Heart left ventricle (tissue), 16 donors: ENCODE data around the gene RSKR. TPM values are rescaled to one million over a fixed set of nuclear protein-coding genes. Genes with fewer than 3 reads are reported as not detected.

ENCODE experiments used
- ATAC-seq, 4 donors: fragments of 200-7000 bp; cut with Tn5 transposase; one replicate each; pipeline ENCODE4 v1.9.1; 2020 to 2022; ENCODE audit warnings: moderate library complexity in 4 of 4, mild to moderate bottlenecking in 3 of 4, moderate number of reproducible peaks in 1 of 4
- DNase-seq, 5 donors: peaks; one replicate each; pipeline ENCODE4 v3.0.0-alpha.2; 2020
- H3K27ac ChIP-seq, 12 donors: fragments of 200-600 bp; sonication (generic) in 4 of 12; one replicate each; pipeline versions ENCODE4 v1.5.0 to v1.8.0; 2016 to 2022; ENCODE audit warnings: mild to moderate bottlenecking in 2 of 12
- H3K27me3 ChIP-seq, 9 donors: fragments of 200-600 bp; sonication (generic) in 2 of 9; one replicate each; pipeline versions ENCODE4 v1.5.1 to v1.8.0; 2016 to 2022; ENCODE audit warnings: mild to moderate bottlenecking in 3 of 9
- H3K36me3 ChIP-seq, 9 donors: fragments of 200-600 bp; sonication (generic) in 2 of 9; one replicate each; pipeline versions ENCODE4 v1.5.0 to v1.8.0; 2018 to 2022; ENCODE audit warnings: mild to moderate bottlenecking in 2 of 9
- H3K4me1 ChIP-seq, 12 donors: fragments of 200-600 bp; sonication (generic) in 4 of 12; one replicate each; pipeline versions ENCODE4 v1.5.0 to v1.8.0; 2016 to 2022; ENCODE audit warnings: mild to moderate bottlenecking in 3 of 12
- H3K4me3 ChIP-seq, 12 donors: fragments of 200-600 bp; sonication (generic) in 4 of 12; one replicate each; pipeline versions ENCODE4 v1.5.0 to v1.8.0; 2017 to 2022; ENCODE audit warnings: mild to moderate bottlenecking in 9 of 12, moderate library complexity in 4 of 12
- H3K9me3 ChIP-seq, 12 donors: fragments of 200-600 bp; sonication (generic) in 4 of 12; one replicate each; pipeline versions ENCODE4 v1.5.0 to v1.8.0; 2016 to 2022; ENCODE audit warnings: mild to moderate bottlenecking in 1 of 12
- POLR2A ChIP-seq, 2 donors: fragments of 450-650 bp; IDR thresholded peaks; one replicate each; pipeline ENCODE4 v1.6.1; 2017; ENCODE audit warnings: antibody characterized with exemption in 2 of 2, mild to moderate bottlenecking in 2 of 2, moderate library complexity in 2 of 2
- WGBS, 4 donors: extraction: QIAGEN DNeasy Blood & Tissue Kit in 2 of 4; methylation state at CpG; one replicate each; pipeline versions ENCODE4 v1.1.5 to v1.1.7; 2013 to 2018; 5-methylcytosine and 5-hydroxymethylcytosine counted together
- intact Hi-C, 10 donors: fragments of 100-400 bp; cut with DNase I; formaldehyde crosslinking; loops; one replicate each; pipeline versions ENCODE4 v1.11.1 to v1.14.2; 2022
- polyA plus RNA-seq, 2 donors: library from polyadenylated mRNA; stranded (reverse); fragments of 200-250 nt; gene quantifications; one replicate each; pipeline ENCODE4 v1.2.3, GENCODE V29; 2013
- total RNA-seq, 9 donors: library from RNA; depleted of rRNA in 2 of 9; stranded (reverse); fragments of >200 nt in 2 of 9; fragmentation: NEBNext Ultra II Directional in 3 of 9; extraction: Animal tissue kit (Norgen Biotek cat#: 25700) in 3 of 9; gene quantifications; one replicate each; pipeline versions ENCODE4 v1.1.0 to v1.2.4, GENCODE V29; 2016 to 2023
- TF ChIP-seq, protein P1 (sequence below), 12 donors: fragments of 200-600 bp; sonication (generic) in 4 of 12; IDR thresholded peaks; one replicate each; pipeline versions ENCODE4 v1.5.0 to v1.8.0; 2018 to 2022; ENCODE audit warnings: antibody characterized with exemption in 12 of 12, mild to moderate bottlenecking in 5 of 12
- donor health status: ischemic (EF 13 %, LVEDD 7.1; RV severe dilation, severe dysfunction).
- donor health status: healthy with polysubstance abuse.
- donor health status: DM: no; HTN: yes; CAD: no.
- donor health status: DM: no; HTN: no; CAD: no.
- donor health status: ischemic (EF 25% LVEDD 6.9; RV normal size, moderate dysfunction).
- donor health status: ischemic (EF 25% LVEDD 5.7; RV mildly dilated, moderate dysfunction).
- donor health status: healthy.
- donor health status: DM: yes; HTN: yes; CAD: no.
- donor health status: ischemic (EF 35%, LVEDD 5.7; RV mildly dilated, moderate dysfunction).
- donor health status: nonischemic (EF 11% LVEDD 7.7; RV severe dilation, severe dysfunction).
- donor health status: DM: yes; HTN: yes; CAD: no.
- donor health status: PGD.
- donor health status: ischemic (EF 29% LVEDD 5.4; RV normal size, mild dysfunction).
- donor health status: nonischemic (EF 23%, LVEDD 6.1; RV moderate dilation, normal function).

The RSKR gene
- total and polyA plus RNA-seq, 11 donors: 2.8 to 8.3 (median 4.2) TPM

DNA sequence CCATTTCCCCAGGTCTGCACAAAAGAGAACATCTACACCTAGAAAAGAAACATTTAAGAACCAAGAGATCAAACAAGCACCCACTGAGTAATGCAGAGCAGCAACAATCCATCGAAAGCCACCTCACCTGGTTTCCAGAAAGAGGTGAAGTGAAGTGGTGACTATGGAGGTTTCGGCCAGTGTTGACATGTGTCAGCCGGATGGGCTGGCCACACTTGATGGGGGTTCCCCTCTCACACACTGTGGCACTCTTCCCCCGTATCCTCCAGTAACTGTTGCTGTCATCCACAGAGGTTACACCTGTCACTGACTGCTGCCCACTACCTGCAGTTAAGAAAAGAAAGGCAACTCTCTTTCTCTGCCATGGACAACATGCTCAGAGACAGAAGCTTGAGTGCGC, 41.2 kb upstream of the RSKR start:
- Histone ChIP-seq H3K27ac (no peak overlapping the region), H3K27me3 (no peaks in the 10 kb centered on the region), H3K4me1 (peaks cover 0 to 2% (median 0%) of the 10 kb centered on the region in 12 donors), H3K36me3 (peaks cover 0 to 85% (median 76%) of the 10 kb centered on the region in 9 donors), H3K9me3 (no peaks in the 10 kb centered on the region), H3K4me3 (no peak overlapping the region)
- WGBS, 4 donors: 92 to 95% (median 93%) methylated on average over 5 of the region's 5 CpGs
- DNase-seq: no peak
- intact Hi-C loops: no loop called here
- TF ChIP-seq POLR2A (IDR thresholded peaks at IDR 0.05): no peak
- TF ChIP-seq, protein P1, sequence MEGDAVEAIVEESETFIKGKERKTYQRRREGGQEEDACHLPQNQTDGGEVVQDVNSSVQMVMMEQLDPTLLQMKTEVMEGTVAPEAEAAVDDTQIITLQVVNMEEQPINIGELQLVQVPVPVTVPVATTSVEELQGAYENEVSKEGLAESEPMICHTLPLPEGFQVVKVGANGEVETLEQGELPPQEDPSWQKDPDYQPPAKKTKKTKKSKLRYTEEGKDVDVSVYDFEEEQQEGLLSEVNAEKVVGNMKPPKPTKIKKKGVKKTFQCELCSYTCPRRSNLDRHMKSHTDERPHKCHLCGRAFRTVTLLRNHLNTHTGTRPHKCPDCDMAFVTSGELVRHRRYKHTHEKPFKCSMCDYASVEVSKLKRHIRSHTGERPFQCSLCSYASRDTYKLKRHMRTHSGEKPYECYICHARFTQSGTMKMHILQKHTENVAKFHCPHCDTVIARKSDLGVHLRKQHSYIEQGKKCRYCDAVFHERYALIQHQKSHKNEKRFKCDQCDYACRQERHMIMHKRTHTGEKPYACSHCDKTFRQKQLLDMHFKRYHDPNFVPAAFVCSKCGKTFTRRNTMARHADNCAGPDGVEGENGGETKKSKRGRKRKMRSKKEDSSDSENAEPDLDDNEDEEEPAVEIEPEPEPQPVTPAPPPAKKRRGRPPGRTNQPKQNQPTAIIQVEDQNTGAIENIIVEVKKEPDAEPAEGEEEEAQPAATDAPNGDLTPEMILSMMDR (IDR thresholded peaks at IDR 0.05): no peak
- peak in 1 of 4 donors; percentile 13 for ATAC-seq

DNA sequence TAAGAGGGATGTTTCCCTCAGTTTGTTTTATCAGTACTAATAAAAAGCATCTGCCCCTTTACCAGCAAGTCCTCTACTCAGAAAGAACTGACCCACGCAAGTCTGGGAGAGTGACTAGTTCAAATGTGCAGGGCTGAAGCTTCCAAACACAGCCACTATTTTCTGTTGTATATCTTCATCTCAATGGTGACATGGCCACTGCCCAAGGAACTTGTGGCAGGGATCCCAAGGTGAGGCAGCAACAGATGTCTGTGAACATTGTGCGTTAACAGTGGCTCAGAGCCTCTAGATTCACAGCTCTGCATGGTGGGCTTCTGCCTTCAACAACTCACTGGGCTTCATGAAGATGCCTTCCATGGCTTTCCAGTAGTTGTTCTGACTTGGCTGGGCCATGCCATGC, 34.7 kb upstream of the RSKR start:
- Histone ChIP-seq H3K27me3 (no peaks in the 10 kb centered on the region), H3K27ac (peak overlapping the region in 8 of 12 donors; percentile 30 to 98 (median 38)), H3K4me3 (no peak overlapping the region), H3K4me1 (peaks cover 4 to 48% (median 26%) of the 10 kb centered on the region in 12 donors), H3K36me3 (peaks cover 0 to 60% (median 53%) of the 10 kb centered on the region in 9 donors), H3K9me3 (no peaks in the 10 kb centered on the region)
- ATAC-seq (peak; percentile 6 to 40 (median 16)), DNase-seq (peak in 4 of 5 donors; percentile 21 to 66 (median 50))
- 56 to 78% (median 58%) methylated on average over 2 of the region's 2 CpGs for WGBS, 4 donors
- intact Hi-C loops: loop anchor here in 3 of 10 donors (5.0 kb wide), 3 partner anchors 64 to 76 kb away; partner anchors contain the start of genes PIGS (in 1 of the 3), PROCA1 (in 1 of the 3), RAB34 (in 1 of the 3) and RPL23A (in 1 of the 3)
- TF ChIP-seq POLR2A (IDR thresholded peaks at IDR 0.05): no peak
- TF ChIP-seq, protein P1 (IDR thresholded peaks at IDR 0.05): no peak

DNA sequence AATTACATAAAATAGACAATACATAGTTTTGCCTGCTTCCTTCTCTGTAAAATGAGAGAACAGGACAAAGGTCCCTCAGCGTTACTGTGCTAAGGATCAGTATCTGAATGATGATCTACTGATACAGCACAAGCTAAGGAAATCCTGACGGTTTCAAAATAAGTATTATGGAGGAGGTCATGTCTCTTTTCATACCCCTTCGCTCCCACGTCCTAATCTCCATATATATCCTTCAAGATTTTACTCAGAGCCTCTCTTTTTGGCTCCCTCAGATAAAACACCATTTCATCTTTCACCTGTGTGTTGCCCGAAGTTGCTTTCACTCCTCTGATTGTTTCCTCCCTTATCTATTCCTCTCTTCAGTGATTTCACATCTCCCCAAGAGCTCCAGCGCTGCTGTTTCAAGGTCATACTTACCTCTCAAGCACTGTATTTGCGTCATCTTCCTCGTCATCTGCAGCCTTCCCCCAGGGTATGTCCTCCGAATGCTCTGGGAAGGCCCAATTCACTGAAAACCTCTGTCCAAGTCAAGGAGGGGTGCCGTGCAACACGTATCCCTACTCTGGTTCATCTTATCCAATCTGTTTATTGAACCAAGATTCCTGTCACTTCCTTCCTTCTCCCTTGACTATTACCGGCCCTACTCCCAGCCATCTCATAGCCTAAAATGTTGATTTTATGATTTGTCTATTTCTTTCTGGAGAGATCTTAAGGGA, 32.2 kb upstream of the RSKR start:
- no peak for DNase-seq
- H3K9me3 ChIP-seq: no peaks in the 10 kb centered on the region
- H3K27me3 ChIP-seq: no peaks in the 10 kb centered on the region
- TF ChIP-seq, protein P1 (IDR thresholded peaks at IDR 0.05): no peak
- no peak for TF ChIP-seq POLR2A (IDR thresholded peaks at IDR 0.05)
- H3K4me1 ChIP-seq: peaks cover 4 to 60% (median 33%) of the 10 kb centered on the region in 12 donors
- H3K4me3 ChIP-seq: peak overlapping the region in 10 of 12 donors; percentile 21 to 92 (median 86)
- 62 to 67% (median 66%) methylated on average over 12 of the region's 12 CpGs for WGBS, 4 donors
- no peak for ATAC-seq
- intact Hi-C loops: loop anchor here in 3 of 10 donors (5.0 kb wide), 3 partner anchors 66 to 74 kb away; partner anchors contain the start of genes PIGS (in 1 of the 3), PROCA1 (in 1 of the 3), RAB34 (in 1 of the 3) and RPL23A (in 1 of the 3)
- peak overlapping the region; percentile 33 to 98 (median 94) for H3K27ac ChIP-seq
- peaks cover 0 to 61% (median 50%) of the 10 kb centered on the region in 9 donors for H3K36me3 ChIP-seq

DNA sequence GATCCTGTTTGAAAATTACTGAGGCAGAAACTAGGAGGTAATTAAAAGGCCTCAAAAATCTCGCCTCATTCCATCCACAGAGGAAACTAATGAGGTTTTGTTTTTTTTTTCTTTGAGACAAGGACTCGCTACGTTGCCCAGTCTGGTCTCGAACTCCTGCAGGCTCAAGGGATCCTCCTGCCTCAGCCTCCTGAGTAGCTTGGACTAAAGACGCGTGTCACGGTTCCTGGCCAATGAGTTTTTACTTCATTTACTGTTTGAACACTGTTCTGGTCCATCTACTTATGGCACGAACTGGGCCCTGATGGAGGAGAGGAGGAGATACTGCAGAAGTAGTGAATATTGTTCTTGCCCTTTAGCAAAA, 31.6 kb upstream of the RSKR start:
- no peak for ATAC-seq
- H3K27ac ChIP-seq: peak overlapping the region; percentile 85 to 98 (median 94)
- intact Hi-C loops: loop anchor here in 4 of 10 donors (2.0 to 5.0 kb wide), 6 partner anchors 47 to 73 kb away; partner anchors contain the start of genes PROCA1 (in 2 of the 4), RPL23A (in 2 of the 4), PIGS (in 1 of the 4) and RAB34 (in 1 of the 4)
- H3K4me1 ChIP-seq: peaks cover 4 to 60% (median 33%) of the 10 kb centered on the region in 12 donors
- peak overlapping the region; percentile 67 to 97 (median 90) for H3K4me3 ChIP-seq
- DNase-seq: no peak
- H3K36me3 ChIP-seq: peaks cover 0 to 61% (median 51%) of the 10 kb centered on the region in 9 donors
- no peak for TF ChIP-seq POLR2A (IDR thresholded peaks at IDR 0.05)
- TF ChIP-seq, protein P1 (IDR thresholded peaks at IDR 0.05): no peak
- no peaks in the 10 kb centered on the region for H3K27me3 ChIP-seq
- no peaks in the 10 kb centered on the region for H3K9me3 ChIP-seq
- 39 to 45% (median 43%) methylated on average over 8 of the region's 8 CpGs for WGBS, 4 donors
